DMS53 treated with DMSO at 0.1 percent for 48 hours (cell line): ENCODE data around the gene UFSP2.

Source experiments
- DNase-seq: peaks from one replicate; lab custom pipeline; 2025; ENCODE audit not compliant: unreplicated experiment; lab: John Stamatoyannopoulos, UW

The UFSP2 gene

GRCh38 chr4:185357733-185358440 is 67.9 kb downstream of the UFSP2 start:
- no peak for DNase-seq

GRCh38 chr4:185357211-185357610 is 68.6 kb downstream of the UFSP2 start:
- DNase-seq = no peak

GRCh38 chr4:185352741-185353140 is 73.0 kb downstream of the UFSP2 start:
- no peak for DNase-seq

- DNase-seq = no peak
Observed at GRCh38 chr4:185352202-185352601, 73.6 kb downstream of the UFSP2 start.

- DNase-seq = no peak
Observed at GRCh38 chr4:185351691-185352090, 74.1 kb downstream of the UFSP2 start.
